ENCODE results near the gene IP6K2.

DNA sequence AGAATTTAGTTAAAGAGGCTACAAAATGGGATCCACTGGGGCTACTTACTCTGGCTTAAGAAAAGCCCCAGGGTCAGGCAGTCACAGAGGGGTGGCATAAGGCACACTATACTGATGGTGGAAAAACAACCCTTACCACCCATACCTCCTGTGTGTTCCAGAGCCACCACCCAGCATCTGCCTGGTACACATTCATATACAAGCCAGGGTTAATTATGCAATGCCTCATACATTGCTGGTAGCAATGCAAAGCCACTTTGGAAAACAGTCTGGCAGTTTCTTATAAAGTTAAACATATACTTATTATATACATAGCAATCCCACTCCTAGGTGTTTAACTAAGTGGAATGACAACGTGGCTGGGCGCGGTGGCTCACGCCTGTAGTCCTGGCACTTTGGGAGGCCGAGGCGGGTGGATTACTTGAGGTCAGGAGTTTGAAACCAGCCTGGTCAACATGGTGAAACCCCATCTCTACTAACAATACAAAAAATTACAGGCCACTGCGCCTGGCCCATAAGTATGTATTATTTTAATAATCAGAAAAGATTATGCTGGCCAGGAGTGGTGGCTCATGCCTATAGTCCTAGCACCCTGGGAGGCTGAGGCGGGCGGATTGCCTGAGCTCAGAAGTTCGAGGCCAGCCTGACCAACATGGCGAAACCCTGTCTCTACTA is 16.2 kb downstream of the IP6K2 start:
- TF ChIP-seq, protein P1, sequence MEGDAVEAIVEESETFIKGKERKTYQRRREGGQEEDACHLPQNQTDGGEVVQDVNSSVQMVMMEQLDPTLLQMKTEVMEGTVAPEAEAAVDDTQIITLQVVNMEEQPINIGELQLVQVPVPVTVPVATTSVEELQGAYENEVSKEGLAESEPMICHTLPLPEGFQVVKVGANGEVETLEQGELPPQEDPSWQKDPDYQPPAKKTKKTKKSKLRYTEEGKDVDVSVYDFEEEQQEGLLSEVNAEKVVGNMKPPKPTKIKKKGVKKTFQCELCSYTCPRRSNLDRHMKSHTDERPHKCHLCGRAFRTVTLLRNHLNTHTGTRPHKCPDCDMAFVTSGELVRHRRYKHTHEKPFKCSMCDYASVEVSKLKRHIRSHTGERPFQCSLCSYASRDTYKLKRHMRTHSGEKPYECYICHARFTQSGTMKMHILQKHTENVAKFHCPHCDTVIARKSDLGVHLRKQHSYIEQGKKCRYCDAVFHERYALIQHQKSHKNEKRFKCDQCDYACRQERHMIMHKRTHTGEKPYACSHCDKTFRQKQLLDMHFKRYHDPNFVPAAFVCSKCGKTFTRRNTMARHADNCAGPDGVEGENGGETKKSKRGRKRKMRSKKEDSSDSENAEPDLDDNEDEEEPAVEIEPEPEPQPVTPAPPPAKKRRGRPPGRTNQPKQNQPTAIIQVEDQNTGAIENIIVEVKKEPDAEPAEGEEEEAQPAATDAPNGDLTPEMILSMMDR (IDR thresholded peaks at IDR 0.05; ENCODE audit: low read depth, low read length, poor library complexity, severe bottlenecking), result no peak
- TF ChIP-seq EZH2phosphoT487 (IDR thresholded peaks at IDR 0.05; ENCODE audit: borderline replicate concordance, low read length), result no peak
